Stimulated activated CD4-positive, alpha-beta T cell treated with anti-CD3 and anti-CD28 coated beads, Interleukin-2, amount 100 ng/mL, for 4 hours (primary cell): ENCODE results near the gene HIPK1.

Experiments
- DNase-seq: peaks from one replicate; pipeline ENCODE4 v3.0.0-alpha.2; 2020; ENCODE audit warnings: low read depth

Gene HIPK1

DNA sequence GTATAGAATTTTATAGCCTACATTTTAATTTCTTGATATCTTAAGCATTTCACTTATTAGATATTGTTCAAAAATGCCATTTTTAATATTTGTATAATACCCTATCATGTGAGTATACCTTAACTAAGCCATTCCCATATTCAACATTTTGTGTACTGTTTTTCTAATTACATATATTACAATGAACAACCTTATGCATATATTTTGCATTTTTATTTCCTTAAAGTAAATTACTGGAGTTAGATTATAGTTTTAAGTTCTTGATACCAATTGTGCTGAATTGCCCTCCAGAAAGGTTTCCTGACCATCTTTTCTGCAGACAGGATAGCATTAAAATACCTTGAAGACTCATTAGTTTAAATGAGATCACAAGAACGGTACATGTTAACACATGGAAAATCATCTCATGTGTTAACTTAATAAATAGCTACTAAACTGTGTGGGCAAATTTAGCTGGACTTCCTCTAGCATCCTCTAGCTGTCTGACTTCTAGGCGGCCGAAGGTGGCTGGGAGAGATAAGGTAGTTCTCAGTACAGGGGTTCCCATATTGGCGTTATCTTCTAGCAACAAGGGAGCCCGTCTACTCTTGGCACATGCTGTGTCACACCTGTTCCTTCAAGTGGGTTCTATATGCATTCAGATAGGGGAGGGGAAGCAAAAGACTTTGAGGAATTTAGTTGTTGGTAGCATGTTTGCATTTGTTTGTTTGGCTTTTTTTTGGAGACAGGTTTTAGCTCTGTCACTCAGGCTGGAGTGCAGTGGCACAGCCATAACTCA is 15.0 kb upstream of the HIPK1 start:
- DNase-seq: no peak

DNA sequence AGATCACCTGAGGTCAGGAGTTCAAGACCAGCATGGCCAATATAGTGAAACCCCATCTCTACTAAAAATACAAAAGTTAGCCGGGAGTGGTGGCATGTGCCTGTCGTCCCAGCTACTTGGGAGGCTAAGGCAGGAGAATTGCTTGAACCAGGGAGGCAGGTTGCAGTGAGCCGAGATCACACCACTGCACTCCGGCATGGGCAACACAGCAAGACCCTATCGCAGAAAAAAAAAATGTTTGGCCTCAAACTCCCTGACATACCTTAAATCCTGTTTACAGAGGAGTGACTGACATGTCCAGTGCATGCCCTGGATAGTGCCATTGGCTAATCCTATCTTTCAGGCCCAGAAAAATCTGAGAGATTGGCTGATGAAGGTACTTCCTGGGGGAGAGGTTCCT is 12.2 kb upstream of the HIPK1 start:
- DNase-seq: no peak

DNA sequence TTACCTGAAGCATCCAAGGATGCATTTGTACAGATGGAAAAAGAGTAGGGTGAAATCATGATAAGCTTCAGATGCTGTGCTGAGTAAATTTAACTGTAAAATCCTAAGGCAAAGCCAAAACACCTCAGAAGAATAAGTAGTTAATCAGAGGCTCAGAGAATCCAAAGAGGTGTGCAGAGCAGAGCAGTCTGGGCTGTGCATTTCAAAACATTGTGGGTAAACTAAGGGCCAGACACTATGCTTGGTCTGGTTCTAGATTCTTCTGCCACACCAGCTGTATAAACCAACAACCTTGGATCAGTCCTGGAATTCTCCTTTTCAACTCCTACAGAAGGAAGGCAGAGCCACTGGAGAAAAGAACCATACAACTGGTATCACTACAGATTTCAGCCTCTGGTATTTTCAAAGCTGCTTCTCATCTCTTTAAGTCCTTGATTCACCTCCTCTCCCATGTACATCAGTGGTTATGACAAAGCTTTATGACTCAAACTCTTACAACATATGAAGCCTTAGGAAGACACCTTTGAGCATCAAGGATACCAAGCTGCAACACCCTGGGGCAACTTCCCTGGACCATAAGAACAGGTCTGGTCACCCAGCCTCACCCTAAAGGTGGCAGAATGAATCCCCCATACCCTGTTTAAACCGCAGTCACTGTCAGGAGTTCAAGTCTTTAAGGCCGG is 11.6 kb upstream of the HIPK1 start:
- no peak for DNase-seq

DNA sequence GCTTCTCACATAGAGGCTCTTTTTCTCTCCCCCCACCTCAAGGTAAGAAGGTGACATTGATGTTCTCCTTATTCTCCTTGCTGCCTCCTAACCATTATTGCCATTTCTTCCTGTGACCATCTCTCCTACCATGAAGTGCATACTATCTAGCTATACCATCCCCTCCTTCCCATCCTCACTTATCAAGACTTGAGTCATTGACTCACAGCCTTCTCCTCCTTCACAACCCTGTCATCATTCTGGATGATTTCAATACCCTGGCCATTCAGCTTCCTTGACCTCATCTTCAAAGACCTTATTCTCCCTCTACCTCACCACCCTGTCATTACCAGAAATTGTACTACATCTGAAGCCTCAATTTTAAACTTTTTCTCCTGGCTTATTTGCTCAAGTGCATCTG is 10.9 kb upstream of the HIPK1 start:
- no peak for DNase-seq

DNA sequence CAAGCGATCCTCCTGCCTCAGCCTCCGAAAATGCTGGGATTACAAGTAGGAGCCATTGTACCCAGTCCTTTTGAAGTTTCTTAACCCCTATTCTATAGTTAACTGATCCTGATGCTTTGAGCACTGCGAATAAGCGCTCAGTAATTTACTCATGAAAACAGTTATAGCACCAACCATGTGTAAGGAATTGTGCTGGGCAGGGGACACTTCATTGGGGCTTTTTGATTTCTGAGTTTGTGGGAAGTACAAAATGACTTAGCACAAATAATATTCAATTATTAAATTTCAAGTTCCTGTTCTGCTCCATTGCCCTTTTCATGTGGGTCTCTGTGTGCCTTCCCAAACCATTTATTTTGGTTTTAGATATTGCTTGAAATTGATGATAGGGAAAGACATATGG is 6.2 kb upstream of the HIPK1 start:
- no peak for DNase-seq

DNA sequence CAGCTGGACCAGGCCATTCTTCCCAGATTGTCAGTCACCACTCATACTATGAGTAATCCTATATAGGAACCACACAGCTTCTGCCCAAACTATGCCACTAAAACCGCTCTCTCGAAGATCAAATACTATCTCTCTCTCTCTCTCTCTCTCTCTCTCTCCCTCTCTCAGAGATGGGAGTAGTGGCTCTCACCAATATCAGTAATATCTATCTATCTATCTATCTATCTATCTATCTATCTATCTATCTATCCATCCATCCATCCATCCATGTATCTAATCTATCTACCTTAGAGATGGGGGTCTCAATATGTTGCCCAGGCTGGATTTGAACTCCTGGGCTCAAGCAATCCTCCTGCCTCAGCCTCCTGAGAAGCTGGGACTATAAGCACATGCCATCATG is 4.7 kb upstream of the HIPK1 start:
- DNase-seq: no peak

DNA sequence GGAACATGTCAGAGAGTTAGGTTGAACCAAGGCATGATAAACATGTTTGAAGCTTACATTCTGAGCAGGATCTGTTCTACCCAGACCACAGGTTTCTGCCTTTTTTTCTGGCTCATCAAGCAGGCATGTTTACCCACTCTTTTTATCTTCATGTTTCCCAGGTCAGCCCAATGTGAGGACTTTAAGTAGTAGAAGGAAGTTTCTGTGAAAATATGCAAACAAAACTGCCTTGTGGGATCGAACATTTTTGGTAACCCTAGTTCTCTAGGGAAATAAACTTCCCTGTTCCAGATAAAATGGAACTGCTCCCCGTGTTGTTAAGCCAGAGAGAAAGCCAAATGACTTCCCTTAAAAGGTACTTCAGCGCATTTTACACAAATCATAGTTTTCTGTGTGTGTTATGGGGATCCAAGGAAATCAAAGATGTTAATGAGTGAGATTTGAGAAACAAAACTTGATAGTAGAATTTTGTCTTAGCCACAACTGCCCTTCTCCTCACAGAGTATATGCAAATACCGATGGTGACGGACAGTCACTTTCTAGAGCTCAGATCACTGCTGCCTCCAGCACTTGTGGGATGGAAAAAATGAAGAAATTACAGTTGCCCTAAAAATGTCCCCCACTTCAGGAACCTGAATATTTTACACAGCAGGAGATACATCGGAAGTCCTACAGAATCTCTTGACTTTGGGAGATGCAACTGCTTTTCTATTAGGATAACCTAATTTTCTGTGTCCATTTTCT is 765 bp upstream of the HIPK1 start:
- DNase-seq: no peak

DNA sequence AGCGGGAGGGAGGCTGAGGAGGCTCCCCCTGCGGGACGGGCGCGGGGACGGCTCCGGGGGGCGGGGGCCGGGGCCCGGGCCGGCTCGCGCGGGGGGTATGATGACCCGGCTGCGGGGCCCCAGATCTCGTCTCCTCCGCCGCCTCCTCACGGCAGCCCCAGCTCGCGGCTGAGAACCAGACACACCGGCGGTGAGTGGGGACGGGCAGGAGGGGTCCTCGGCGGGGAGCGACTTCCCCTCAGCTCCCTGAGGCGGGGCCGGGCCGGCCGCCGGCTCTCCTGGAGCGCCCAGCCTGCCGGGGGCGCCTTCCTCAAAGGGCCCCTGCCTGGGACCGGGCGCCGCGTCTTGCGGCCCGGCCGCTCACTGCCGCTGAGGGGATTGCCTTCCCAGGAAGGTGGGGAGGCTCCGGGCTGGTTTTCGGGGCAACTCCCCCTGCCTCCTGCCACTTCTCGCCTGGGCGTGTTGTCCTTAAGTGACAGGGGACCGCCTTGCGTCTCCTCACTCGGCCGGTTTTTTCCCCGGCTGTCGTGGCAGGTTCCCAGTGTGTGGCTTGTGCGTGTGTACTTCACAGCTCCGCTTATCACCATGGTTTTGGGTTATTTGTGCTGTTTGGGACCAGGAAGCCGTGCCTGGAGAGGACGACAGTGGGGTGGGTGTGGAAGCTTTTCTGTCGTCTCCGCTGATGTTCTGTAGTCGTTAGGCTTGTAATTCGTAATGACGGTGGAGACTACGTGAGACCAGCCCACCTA is 800 bp downstream of the HIPK1 start:
- peak; percentile 32 for DNase-seq

DNA sequence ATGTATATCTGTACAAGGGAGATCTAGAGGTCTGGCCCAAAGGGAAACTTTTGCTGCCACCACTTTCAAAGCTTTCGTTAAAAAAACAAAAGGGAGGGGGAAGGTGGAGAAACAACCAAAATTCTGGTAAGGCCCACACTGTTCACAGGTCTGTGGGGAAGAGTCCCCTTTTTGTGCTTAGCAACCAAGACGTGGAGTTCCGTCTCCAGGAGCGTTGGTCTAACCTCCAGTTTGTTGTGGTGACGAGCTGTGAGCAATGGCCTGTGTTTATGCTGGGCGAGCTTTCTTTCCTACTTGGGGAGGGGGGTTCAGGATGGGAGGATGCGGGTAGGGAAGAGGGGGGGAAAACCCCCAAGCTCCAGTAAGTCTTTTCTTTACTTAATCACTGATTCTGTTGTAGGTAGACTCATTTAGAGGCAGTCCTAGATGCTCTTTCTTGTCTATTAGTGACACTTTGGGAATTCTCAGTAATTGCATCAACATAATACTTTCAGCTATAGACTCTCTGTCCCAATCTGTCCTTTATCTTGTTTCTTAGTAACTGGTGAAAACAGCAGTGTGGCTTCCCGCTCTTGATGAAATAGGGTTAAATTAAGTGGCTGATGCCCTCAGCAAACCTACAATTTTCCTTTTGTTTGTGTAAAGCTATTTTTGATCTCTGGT is 1.5 kb downstream of the HIPK1 start:
- peak; percentile 36 for DNase-seq

DNA sequence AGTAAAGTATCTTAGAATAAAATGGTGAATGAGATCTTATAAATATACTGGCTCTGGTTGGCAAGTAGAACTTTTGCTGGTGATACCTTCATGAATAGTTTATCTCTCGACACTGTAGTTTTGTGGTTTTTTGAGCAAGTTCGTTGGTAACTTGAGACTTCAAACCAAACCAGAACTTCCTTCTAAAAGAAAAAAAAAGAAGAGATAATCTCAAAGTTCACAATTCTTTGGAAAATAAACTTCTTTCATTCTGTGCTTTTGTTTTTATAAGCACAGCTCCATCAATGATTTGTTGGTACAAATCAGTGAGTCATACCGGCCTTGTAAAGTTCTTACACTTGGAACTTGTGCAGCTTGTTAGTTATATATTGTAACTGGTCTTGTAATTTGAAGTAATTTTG is 2.3 kb downstream of the HIPK1 start:
- DNase-seq: no peak

DNA sequence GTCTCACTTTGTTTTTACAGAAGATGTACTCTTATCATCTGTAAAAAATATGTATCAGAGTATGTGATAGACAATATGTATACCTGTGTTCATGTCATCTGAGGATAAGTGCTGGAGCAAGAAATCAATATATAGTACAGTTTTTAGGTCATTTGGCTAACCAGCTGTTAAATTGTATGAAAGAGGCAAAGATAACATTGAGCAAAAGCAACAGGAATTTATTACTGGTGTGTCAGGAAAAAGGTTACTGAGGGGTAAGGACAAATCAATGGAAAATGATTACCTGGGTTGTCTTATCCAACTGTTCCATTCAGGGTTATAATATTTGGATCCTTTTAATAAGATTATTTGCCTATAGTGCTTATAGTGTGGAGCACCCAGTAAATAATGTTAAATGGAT is 4.9 kb downstream of the HIPK1 start:
- no peak for DNase-seq

DNA sequence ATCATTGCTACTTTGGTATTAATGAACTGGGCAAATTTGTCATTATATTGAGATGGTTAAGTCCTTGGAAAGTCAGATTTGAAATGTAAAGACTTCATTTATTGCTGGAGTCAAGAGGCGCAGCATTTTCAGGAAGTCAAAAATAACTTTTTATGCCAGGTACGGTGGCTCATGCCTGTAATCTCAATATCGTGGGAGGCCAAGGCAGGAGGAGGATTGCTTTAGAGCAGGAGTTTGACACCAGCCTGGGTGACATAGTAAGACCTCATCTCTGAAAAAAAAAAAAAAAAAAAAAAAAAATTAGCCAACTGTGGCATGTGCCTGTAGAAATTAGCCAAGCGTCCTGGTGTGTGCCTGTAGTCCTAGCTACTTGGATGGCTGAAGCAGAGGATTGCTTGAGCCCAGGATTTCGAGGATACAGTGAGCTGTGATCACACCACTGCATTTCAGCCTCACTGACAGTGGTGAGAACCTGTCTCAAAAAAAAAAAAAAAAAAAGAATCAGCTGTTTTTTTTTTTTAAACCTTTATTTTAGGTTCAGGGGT is 5.5 kb downstream of the HIPK1 start:
- DNase-seq: no peak

DNA sequence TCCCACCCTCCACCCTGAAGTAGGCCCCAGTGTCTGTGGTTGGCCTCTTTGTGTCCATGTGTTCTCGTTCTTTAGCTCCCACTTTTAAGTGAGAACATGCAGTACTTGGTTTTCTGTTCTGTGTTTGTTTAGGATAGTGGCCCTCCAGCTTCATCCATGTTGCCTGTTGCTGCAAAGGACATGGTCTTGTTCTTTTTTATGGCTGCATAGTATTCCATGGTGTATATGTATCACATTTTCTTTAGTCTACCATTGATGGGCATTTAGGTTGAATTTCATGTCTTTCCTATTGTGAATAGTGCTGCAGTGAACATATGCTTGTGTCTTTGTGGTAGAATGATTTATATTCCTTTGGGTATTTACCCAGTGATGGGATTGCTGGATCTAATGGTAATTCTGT is 6.1 kb downstream of the HIPK1 start:
- DNase-seq: no peak

DNA sequence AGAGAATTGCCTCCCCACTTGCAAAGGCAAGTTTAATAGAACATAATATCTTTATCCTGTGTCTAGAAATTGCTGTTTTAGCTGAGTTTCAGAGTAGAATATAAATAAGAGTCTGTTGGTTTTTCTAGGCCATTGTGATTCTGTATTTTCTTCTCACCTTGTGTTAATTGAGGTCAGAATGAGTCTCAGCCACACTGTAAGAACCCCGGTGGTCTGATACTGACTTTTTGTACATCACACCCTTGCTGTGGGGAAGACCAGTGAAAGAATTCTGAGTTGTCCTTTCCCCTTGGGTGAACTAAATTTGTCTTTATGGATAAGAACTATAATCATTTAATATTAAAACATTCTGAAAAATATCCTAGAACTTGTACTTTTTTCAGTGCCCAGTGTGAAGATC is 6.8 kb downstream of the HIPK1 start:
- no peak for DNase-seq

DNA sequence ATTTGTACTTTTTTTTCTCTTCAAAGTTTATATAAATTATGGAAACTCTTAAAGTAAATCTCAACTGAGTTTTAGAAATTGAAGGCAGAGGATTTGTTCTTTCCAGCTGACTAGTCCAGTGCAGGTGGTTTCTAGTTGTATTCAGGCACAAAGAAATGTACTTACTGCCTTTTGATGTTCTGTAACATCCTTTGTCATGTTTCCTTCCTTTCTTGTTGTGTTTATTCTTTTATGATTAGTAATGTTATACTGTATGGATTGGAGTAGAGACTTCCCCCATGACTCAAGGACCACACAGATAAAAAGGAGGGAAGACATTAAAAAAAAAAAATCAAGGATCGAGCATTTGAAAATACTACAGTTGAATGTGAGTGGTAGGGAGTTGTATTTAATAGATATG is 8.0 kb downstream of the HIPK1 start:
- no peak for DNase-seq

DNA sequence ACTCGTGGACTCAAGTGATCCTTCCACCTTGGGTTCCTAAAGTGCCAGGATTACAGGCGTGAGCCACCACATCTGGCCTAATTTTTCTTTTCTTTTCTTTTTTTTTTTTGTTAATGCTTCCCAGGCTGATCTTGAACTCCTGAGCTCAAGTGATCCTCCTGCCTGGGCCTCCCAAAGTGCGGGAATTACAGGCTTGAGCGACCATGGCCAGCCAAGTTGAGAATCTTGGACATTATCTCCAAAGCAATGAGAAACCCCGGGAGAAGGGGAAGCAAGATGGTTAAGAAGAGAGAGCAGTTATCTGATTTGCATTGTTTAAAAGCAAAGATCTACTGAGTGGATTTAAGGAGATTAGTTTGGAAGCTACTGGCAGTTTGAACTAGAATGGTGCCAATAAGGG is 9.1 kb downstream of the HIPK1 start:
- no peak for DNase-seq

DNA sequence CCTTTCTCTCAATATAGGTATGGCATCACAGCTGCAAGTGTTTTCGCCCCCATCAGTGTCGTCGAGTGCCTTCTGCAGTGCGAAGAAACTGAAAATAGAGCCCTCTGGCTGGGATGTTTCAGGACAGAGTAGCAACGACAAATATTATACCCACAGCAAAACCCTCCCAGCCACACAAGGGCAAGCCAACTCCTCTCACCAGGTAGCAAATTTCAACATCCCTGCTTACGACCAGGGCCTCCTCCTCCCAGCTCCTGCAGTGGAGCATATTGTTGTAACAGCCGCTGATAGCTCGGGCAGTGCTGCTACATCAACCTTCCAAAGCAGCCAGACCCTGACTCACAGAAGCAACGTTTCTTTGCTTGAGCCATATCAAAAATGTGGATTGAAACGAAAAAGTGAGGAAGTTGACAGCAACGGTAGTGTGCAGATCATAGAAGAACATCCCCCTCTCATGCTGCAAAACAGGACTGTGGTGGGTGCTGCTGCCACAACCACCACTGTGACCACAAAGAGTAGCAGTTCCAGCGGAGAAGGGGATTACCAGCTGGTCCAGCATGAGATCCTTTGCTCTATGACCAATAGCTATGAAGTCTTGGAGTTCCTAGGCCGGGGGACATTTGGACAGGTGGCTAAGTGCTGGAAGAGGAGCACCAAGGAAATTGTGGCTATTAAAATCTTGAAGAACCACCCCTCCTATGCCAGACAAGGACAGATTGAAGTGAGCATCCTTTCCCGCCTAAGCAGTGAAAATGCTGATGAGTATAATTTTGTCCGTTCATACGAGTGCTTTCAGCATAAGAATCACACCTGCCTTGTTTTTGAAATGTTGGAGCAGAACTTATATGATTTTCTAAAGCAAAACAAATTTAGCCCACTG is 11.5 kb downstream of the HIPK1 start:
- no peak for DNase-seq

DNA sequence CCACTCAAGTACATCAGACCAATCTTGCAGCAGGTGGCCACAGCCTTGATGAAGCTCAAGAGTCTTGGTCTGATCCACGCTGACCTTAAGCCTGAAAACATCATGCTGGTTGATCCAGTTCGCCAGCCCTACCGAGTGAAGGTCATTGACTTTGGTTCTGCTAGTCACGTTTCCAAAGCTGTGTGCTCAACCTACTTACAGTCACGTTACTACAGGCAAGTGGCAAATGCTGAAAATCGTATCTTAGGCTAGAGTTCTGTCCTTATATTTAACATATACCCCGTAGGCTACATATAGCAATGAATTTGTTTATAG is 12.1 kb downstream of the HIPK1 start:
- no peak for DNase-seq

DNA sequence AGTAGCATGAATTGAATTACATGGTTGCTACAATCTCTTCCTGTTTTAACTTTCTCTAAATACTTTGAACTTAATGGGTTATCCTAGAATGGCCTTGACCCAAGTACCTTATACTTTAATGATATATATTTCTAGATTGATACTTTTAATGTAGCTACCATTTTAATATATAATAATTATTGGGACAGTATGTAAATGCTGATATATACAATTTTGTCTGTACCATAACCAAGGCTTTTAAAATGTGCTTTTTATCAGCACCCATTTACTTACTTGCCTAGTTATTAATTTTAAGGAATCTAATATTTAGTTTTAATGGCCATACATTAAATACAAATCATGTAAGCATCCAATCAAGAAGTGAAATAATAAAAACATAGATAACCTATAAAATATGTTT is 13.4 kb downstream of the HIPK1 start:
- no peak for DNase-seq

DNA sequence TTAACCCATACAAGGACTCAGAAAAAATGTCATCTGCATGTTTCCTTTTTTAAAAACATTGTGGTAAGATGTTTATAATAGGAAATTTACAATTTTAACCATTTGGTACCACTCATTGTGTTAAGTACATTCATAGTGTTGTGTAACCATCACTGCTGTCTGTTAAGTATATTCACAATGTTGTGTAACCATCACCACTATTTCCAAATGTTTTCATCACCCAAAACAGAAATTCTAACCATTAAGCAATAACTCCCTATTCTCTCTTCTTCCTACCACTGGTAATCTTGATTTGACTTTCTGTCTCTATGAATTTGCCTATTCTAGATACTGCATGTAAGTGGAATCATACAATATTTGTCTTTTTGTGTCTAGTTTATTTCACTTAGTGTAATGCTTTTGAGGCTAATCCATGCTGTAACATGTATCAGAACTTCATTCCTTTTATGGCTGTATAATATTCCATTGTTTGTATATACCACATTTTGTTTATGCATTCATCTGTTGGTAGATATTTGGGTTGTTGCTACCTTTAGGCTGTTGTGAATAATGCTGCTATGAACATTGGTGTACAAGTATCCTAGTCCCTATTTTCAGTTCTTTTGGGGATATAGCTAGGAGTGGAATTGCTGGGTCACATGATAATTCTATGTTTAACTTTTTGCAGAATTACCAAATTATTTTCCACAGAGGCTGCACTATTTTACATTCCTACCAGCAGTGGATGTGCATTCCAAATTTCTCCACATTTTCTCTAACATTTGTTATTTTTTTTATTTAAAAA is 14.1 kb downstream of the HIPK1 start:
- no peak for DNase-seq
